ENCODE results near the gene RGCC. TPM values are rescaled to one million over a fixed set of nuclear protein-coding genes. Genes with fewer than 3 reads are reported as not detected.

RGCC gene
- total and polyA plus RNA-seq, 2 of the 4 experiments (the other 2 are of a cell fraction): 7.5 to 7.6 TPM

- peak overlapping the region; percentile 94 for H2BK5ac ChIP-seq (ENCODE audit: low read depth, low read length, poor library complexity, severe bottlenecking)
- DNase-seq (peak; percentile 96), ATAC-seq (ENCODE audit: low read depth) (peak; percentile 97)
- peak overlapping the region; percentile 71 for H3K23ac ChIP-seq (ENCODE audit: low read depth, low read length)
- no TSS peak for BruUV-seq (replicated peaks)
- in situ Hi-C loops (cut with MboI; ENCODE audit: low sequenced_read_pairs): no loop called here
- dilution Hi-C loops (cut with HindIII; ENCODE audit: low sequenced_read_pairs, unreplicated experiment): no loop called here
- peaks cover 10% of the 10 kb centered on the region for H3K4me1 ChIP-seq (ENCODE audit: control insufficient read depth, insufficient read depth, low read length)
- H3K79me1 ChIP-seq (ENCODE audit: low read depth in 1 of 2, low read length in 2 of 2): no peaks in the 10 kb centered on the region
- no peaks in the 10 kb centered on the region for H3K27me3 ChIP-seq (ENCODE audit: control insufficient read depth, insufficient read depth, low read length)
- H3K27ac ChIP-seq (ENCODE audit: insufficient read depth, low read length): peak overlapping the region; percentile 70
- H3K36me3 ChIP-seq (ENCODE audit: control insufficient read depth, insufficient read depth, low read length): no peaks in the 10 kb centered on the region
- H3K56ac ChIP-seq (ENCODE audit: extremely low read depth, insufficient read depth, low read length): peak overlapping the region; percentile 40; the same call in 1 of the 2 replicates
- peak overlapping the region; percentile 73 for H4K5ac ChIP-seq (ENCODE audit: low read depth, low read length)
- H2AK9ac ChIP-seq (replicated peaks; ENCODE audit: low read depth, low read length, poor library complexity): peak overlapping the region; percentile 38
- peak overlapping the region; percentile 79 for H3K14ac ChIP-seq (replicated peaks; ENCODE audit: low read depth, low read length)
- H4K8ac ChIP-seq (ENCODE audit: low read depth in 2 of 2, low read length in 2 of 2): peak overlapping the region; percentile 30 to 70
- peak overlapping the region; percentile 78 for H4K91ac ChIP-seq (ENCODE audit: insufficient read depth, low read depth, low read length)
- peak overlapping the region; percentile 72 for H2AK5ac ChIP-seq (ENCODE audit: low read depth, low read length)
- ChIA-PET POLR2A (ENCODE audit: unreplicated experiment) (interaction anchor here (0.5 kb wide), 1 partner anchor 620 kb away, joined by 3 read pairs; no protein-coding TSS in a partner anchor), CTCF (interaction anchor here (0.6 to 1.3 kb wide), 2 partner anchors 45 to 94 kb away, joined by 4 to 5 read pairs; no protein-coding TSS in a partner anchor)
- no CpG with 5 or more reads among the region's 2 CpGs for WGBS, 2 experiments (ENCODE audit: extremely low coverage in 2 of 2, insufficient read length in 1 of 2)
- H2AFZ ChIP-seq (replicated peaks; ENCODE audit: low read length, poor library complexity): peak overlapping the region; percentile 1
- no peak overlapping the region for H3K9ac ChIP-seq (ENCODE audit: low read depth, low read length)
- H2BK15ac ChIP-seq (ENCODE audit: low read depth, low read length): peak overlapping the region; percentile 86; the same call in 2 of the 3 replicates
- no peak overlapping the region for H3K4me3 ChIP-seq (ENCODE audit: insufficient read depth, low read depth, low read length)
- peak overlapping the region; percentile 97 for H2BK20ac ChIP-seq (ENCODE audit: low read depth, low read length)
- peak overlapping the region; percentile 33; the same call in 1 of the 2 replicates for H3K4me2 ChIP-seq (ENCODE audit: low read depth, low read length)
- H3K4ac ChIP-seq (ENCODE audit: low read depth, low read length): peak overlapping the region; percentile 90
- peak overlapping the region; percentile 92 for H3K18ac ChIP-seq (ENCODE audit: low read depth, low read length)
- intact Hi-C loops (cut with micrococcal nuclease): no loop called here
- peaks cover 7% of the 10 kb centered on the region for H3K9me1 ChIP-seq (ENCODE audit: insufficient read depth, low read length)
- no peaks in the 10 kb centered on the region for H4K20me1 ChIP-seq (ENCODE audit: insufficient read depth, low read length)
- TF ChIP-seq USF2 (IDR thresholded peaks at IDR 0.05; ENCODE audit: low read depth, low read length): peak; percentile 58; the same call in 1 of the 2 replicates
- peak; percentile 22 for TF ChIP-seq RCOR1 (IDR thresholded peaks at IDR 0.05; ENCODE audit: insufficient replicate concordance, low read length)
- TF ChIP-seq ELK1 (IDR thresholded peaks at IDR 0.05; ENCODE audit: borderline replicate concordance, low read depth, low read length): no peak
- TF ChIP-seq RFX5 (IDR thresholded peaks at IDR 0.05; ENCODE audit: low read depth, low read length): no peak
- peak; percentile 53; the same call in 1 of the 2 replicates for TF ChIP-seq FOS (IDR thresholded peaks at IDR 0.05; ENCODE audit: low read depth, low read length)
- no peak for TF ChIP-seq SMC3 (IDR thresholded peaks at IDR 0.05; ENCODE audit: low read depth, low read length)
- TF ChIP-seq NFE2L2 (IDR thresholded peaks at IDR 0.05; ENCODE audit: low read depth, low read length): no peak
- TF ChIP-seq POLR2A (IDR thresholded peaks at IDR 0.05; ENCODE audit: low read depth, low read length): 0 out of 2 replicates have a peak, but pooled peaks have one; percentile 30
- TF ChIP-seq RAD21 (IDR thresholded peaks at IDR 0.05; ENCODE audit: low read length): peak; percentile 6; the same call in 1 of the 2 replicates
- no peak for TF ChIP-seq CHD1 (IDR thresholded peaks at IDR 0.05; ENCODE audit: low read depth, low read length)
- H3K9me3 ChIP-seq (ENCODE audit: control insufficient read depth, insufficient read depth, low read length): no peaks in the 10 kb centered on the region
- H2BK120ac ChIP-seq (ENCODE audit: low read depth, low read length): peak overlapping the region; percentile 92
These were observed 48.0 kb downstream of the RGCC start for GRCh38 chr13:41505209-41505835.
